ENCODE data around the gene PRR20G. TPM values are rescaled to one million over a fixed set of nuclear protein-coding genes. Genes with fewer than 3 reads are reported as not detected.

Gene PRR20G
- total and polyA plus RNA-seq, 2 donors (not counting 3 experiments of a cell fraction or from before 2014, with no cell fraction given): not detected

- no peaks in the 10 kb centered on the region for H3K36me3 ChIP-seq (ENCODE audit: control insufficient read depth in 2 of 2, extremely low read depth in 1 of 2, insufficient read depth in 2 of 2, low read length in 2 of 2)
- POLR2A ChIA-PET: no interaction called here
- no peaks in the 10 kb centered on the region for H3K9me1 ChIP-seq (replicated peaks; ENCODE audit: control insufficient read depth, extremely low read depth, insufficient read depth, low read length)
- no peaks in the 10 kb centered on the region for H3K27me3 ChIP-seq (ENCODE audit: control insufficient read depth in 2 of 2, insufficient read depth in 2 of 2, low read length in 2 of 2)
- no peaks in the 10 kb centered on the region for H4K20me1 ChIP-seq (replicated peaks; ENCODE audit: control insufficient read depth, extremely low read depth, insufficient read depth, low read length)
- no peak for DNase-seq (ENCODE audit: low read depth, low spot score)
- BruUV-seq (replicated peaks): no TSS peak
- no peaks in the 10 kb centered on the region for H3K9me3 ChIP-seq (replicated peaks; ENCODE audit: control insufficient read depth, insufficient read depth, low read length)
- no peaks in the 10 kb centered on the region for H3K79me2 ChIP-seq (ENCODE audit: control insufficient read depth, insufficient read depth, low read length)
- H3K9ac ChIP-seq (replicated peaks; ENCODE audit: extremely low read depth, insufficient read depth, low read length): no peak overlapping the region
- intact Hi-C loops (cut with micrococcal nuclease): no loop called here
- H3K4me2 ChIP-seq (ENCODE audit: insufficient read depth, low read length): no peak overlapping the region
- no peak overlapping the region for H2AFZ ChIP-seq (ENCODE audit: low read depth, low read length)
- no peaks in the 10 kb centered on the region for H3K4me1 ChIP-seq (ENCODE audit: control insufficient read depth, extremely low read depth, insufficient read depth, low read length)
- FAIRE-seq: no peak
- CTCF ChIA-PET: no interaction called here
- no peak overlapping the region for H3K4me3 ChIP-seq (replicated peaks in 1 of 3; ENCODE audit: insufficient read depth in 1 of 3, low read depth in 1 of 3, low read length in 3 of 3)
- dilution Hi-C loops (cut with MboI; ENCODE audit: extremely low pct_ligation_motif_present, low sequenced_read_pairs): no loop called here
- TF ChIP-seq MAX (IDR thresholded peaks at IDR 0.05; ENCODE audit: insufficient read depth, insufficient read length): no peak
- TF ChIP-seq EZH2 (IDR thresholded peaks at IDR 0.05; ENCODE audit: borderline replicate concordance, low read depth, low read length, severe bottlenecking): no peak
- no peak for TF ChIP-seq CTCF (IDR thresholded peaks at IDR 0.05; ENCODE audit: extremely low read depth in 1 of 2, insufficient read depth in 1 of 2, low read depth in 1 of 2, low read length in 2 of 2)
- TF ChIP-seq JUN (IDR thresholded peaks at IDR 0.05; ENCODE audit: borderline replicate concordance, insufficient read depth, insufficient read length, low read depth): no peak
- TF ChIP-seq POLR2A (IDR thresholded peaks at IDR 0.05; ENCODE audit: low read depth, low read length): no peak
- TF ChIP-seq FOS (IDR thresholded peaks at IDR 0.05; ENCODE audit: borderline replicate concordance, insufficient read depth, low read length): no peak
- no peak for TF ChIP-seq POLR2AphosphoS5 (IDR thresholded peaks at IDR 0.05; ENCODE audit: insufficient read depth, low read depth, low read length)
- TF ChIP-seq GATA2 (IDR thresholded peaks at IDR 0.05; ENCODE audit: insufficient read depth, insufficient read length, low read depth, low read length): no peak
- TF ChIP-seq MYC (IDR thresholded peaks at IDR 0.05; ENCODE audit: low read depth, low read length): no peak
- H3K27ac ChIP-seq (ENCODE audit: insufficient read depth, low read depth, low read length): no peak overlapping the region
Observed at GRCh38 chr3:127304121-127304744, 16.4 kb upstream of the PRR20G start.
